ENCODE results near the gene DXO.
"Not testable (repeated sequence)": the region's sequence is repeated elsewhere in the genome, so short reads cannot be mapped to it uniquely, and the experiment has no call there.

Gene DXO

GRCh38 chr6:31940256-31940664, 31.7 kb downstream of the DXO start:
- H3K4me3 ChIP-seq = no peak overlapping the region
- DNase-seq = no peak
- no peak for TF ChIP-seq CTCF (IDR thresholded peaks at IDR 0.05)
- intact Hi-C loops (cut with DNase I; ENCODE audit: low total_unique reads) = no loop called here
- no peaks in the 10 kb centered on the region for H3K9me3 ChIP-seq
- no peaks in the 10 kb centered on the region for H3K27me3 ChIP-seq
- H3K27ac ChIP-seq = no peak overlapping the region
- no peaks in the 10 kb centered on the region for H3K36me3 ChIP-seq
- H3K4me1 ChIP-seq = peaks cover 0 to 8% (median 6%) of the 10 kb centered on the region in 4 donors

DNA sequence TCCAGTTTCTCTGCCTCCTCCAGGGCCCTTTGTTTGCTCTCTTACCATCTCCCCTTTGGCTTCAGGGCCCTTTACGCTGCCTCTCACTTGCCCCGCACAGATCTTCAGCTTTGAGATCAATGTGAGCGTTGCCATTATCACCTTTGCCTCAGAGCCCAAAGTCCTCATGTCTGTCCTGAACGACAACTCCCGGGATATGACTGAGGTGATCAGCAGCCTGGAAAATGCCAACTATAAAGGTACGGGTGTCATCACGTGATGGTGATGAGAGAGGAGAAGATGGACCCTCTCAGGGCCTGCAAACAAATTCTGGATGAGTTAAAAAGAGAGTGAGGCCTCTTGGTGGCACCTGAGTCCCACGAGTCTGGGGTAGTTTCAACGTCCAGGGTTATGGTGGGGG, 36.1 kb downstream of the DXO start:
- intact Hi-C loops (cut with DNase I; ENCODE audit: low total_unique reads) = no loop called here
- DNase-seq = no peak
- H3K9me3 ChIP-seq = no peaks in the 10 kb centered on the region
- no peak for TF ChIP-seq CTCF (IDR thresholded peaks at IDR 0.05)
- no peaks in the 10 kb centered on the region for H3K4me1 ChIP-seq
- H3K27me3 ChIP-seq = no peaks in the 10 kb centered on the region
- no peaks in the 10 kb centered on the region for H3K36me3 ChIP-seq
- H3K27ac ChIP-seq = no peak overlapping the region
- H3K4me3 ChIP-seq = no peak overlapping the region

GRCh38 chr6:31935021-31935420, 36.9 kb downstream of the DXO start:
- H3K4me3 ChIP-seq = no peak overlapping the region
- H3K36me3 ChIP-seq = no peaks in the 10 kb centered on the region
- no peaks in the 10 kb centered on the region for H3K4me1 ChIP-seq
- TF ChIP-seq CTCF (IDR thresholded peaks at IDR 0.05) = no peak
- no peaks in the 10 kb centered on the region for H3K9me3 ChIP-seq
- no peak for DNase-seq
- H3K27me3 ChIP-seq = no peaks in the 10 kb centered on the region
- intact Hi-C loops (cut with DNase I; ENCODE audit: low total_unique reads) = no loop called here
- no peak overlapping the region for H3K27ac ChIP-seq

DNA sequence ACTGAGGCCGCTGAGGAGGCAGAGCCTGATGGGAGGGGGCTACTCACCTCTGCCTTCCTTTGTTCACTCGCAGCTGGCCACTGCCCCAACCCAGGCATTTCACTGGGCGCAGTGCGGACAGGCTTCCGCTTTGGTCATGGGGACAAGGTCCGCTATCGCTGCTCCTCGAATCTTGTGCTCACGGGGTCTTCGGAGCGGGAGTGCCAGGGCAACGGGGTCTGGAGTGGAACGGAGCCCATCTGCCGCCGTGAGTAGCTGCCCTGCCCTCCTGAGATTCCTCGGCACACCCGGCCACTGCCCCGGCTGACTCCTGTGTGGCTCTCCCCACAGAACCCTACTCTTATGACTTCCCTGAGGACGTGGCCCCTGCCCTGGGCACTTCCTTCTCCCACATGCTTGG, 38.4 kb downstream of the DXO start:
- Histone ChIP-seq H3K9me3 (no peaks in the 10 kb centered on the region), H3K27ac (no peak overlapping the region), H3K4me3 (no peak overlapping the region), H3K36me3 (no peaks in the 10 kb centered on the region), H3K4me1 (no peaks in the 10 kb centered on the region), H3K27me3 (peaks cover 0 to 5% of the 10 kb centered on the region in 2 donors)
- intact Hi-C loops (cut with DNase I; ENCODE audit: low total_unique reads) = no loop called here
- no peak for DNase-seq
- no peak for TF ChIP-seq CTCF (IDR thresholded peaks at IDR 0.05)

DNA sequence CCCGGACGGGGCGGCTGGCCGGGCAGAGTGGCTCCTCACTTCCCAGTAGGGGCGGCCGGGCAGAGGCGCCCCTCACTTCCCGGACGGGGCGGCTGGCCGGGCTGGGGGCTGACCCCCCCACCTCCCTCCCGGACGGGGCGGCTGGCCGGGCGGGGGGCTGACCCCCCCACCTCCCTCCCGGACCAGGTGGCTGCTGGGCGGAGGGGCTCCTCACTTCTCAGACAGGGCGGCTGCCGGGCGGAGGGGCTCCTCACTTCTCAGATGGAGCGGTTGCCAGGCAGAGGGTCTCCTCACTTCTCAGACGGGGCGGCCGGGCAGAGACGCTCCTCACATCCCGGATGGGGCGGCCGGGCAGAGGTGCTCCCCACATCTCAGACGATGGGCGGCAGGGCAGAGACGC, 39.8 kb downstream of the DXO start:
- H3K4me3 ChIP-seq; intact Hi-C loops (cut with DNase I; ENCODE audit: low total_unique reads); H3K9me3 ChIP-seq; H3K27me3 ChIP-seq; H3K4me1 ChIP-seq; H3K27ac ChIP-seq; DNase-seq; H3K36me3 ChIP-seq: not testable (repeated sequence)

GRCh38 chr6:31930962-31931361, 41.0 kb downstream of the DXO start:
- no peak for TF ChIP-seq CTCF (IDR thresholded peaks at IDR 0.05)
- Histone ChIP-seq H3K4me3 (no peak overlapping the region), H3K27me3 (peaks cover 0 to 5% of the 10 kb centered on the region in 2 donors), H3K36me3 (no peaks in the 10 kb centered on the region), H3K27ac (no peak overlapping the region), H3K9me3 (no peaks in the 10 kb centered on the region), H3K4me1 (no peaks in the 10 kb centered on the region)
- intact Hi-C loops (cut with DNase I; ENCODE audit: low total_unique reads) = no loop called here
- no peak for DNase-seq
